Measurements from ENCODE around the gene CARMIL3.

Gene CARMIL3

GRCh38 chr14:24087004-24087403, 35.2 kb downstream of the CARMIL3 start:
- H3K27ac ChIP-seq: no peak overlapping the region
- no peak for TF ChIP-seq ZFX (IDR thresholded peaks at IDR 0.05; ENCODE audit: borderline replicate concordance)
- no peak for TF ChIP-seq CTCF (IDR thresholded peaks at IDR 0.05)

- TF ChIP-seq CTCF (IDR thresholded peaks at IDR 0.05): no peak
- TF ChIP-seq ZFX (IDR thresholded peaks at IDR 0.05; ENCODE audit: borderline replicate concordance): no peak
- H3K27ac ChIP-seq: no peak overlapping the region
These were observed 36.3 kb downstream of the CARMIL3 start for GRCh38 chr14:24088095-24088494.

GRCh38 chr14:24089890-24090289, 38.1 kb downstream of the CARMIL3 start:
- no peak overlapping the region for H3K27ac ChIP-seq
- TF ChIP-seq CTCF (IDR thresholded peaks at IDR 0.05) (no peak), ZFX (IDR thresholded peaks at IDR 0.05; ENCODE audit: borderline replicate concordance) (no peak)

GRCh38 chr14:24092110-24092504, 40.3 kb downstream of the CARMIL3 start:
- peak overlapping the region; percentile 85; the same call in 1 of the 2 replicates for H3K27ac ChIP-seq
- no peak for TF ChIP-seq ZFX (IDR thresholded peaks at IDR 0.05; ENCODE audit: borderline replicate concordance)

GRCh38 chr14:24092505-24093206, 40.8 kb downstream of the CARMIL3 start:
- H3K27ac ChIP-seq: peak overlapping the region; percentile 85
- no peak for TF ChIP-seq ZFX (IDR thresholded peaks at IDR 0.05; ENCODE audit: borderline replicate concordance)
- no peak for TF ChIP-seq CTCF (IDR thresholded peaks at IDR 0.05)

- TF ChIP-seq ZFX (IDR thresholded peaks at IDR 0.05; ENCODE audit: borderline replicate concordance): no peak
- TF ChIP-seq CTCF (IDR thresholded peaks at IDR 0.05): no peak
- peak overlapping the region; percentile 85 for H3K27ac ChIP-seq
These were observed 41.5 kb downstream of the CARMIL3 start for GRCh38 chr14:24093207-24093900.

GRCh38 chr14:24093901-24094840, 42.4 kb downstream of the CARMIL3 start, which contains the start of gene PCK2:
PCK2 (plus strand) TSS chr14:24094311; CDS start chr14:24094406, 95 bp downstream.
- H3K27ac ChIP-seq: peak within 1 kb of the TSS; percentile 85
- TF ChIP-seq ZFX (IDR thresholded peaks at IDR 0.05; ENCODE audit: borderline replicate concordance) (no peak), CTCF (IDR thresholded peaks at IDR 0.05) (peak; percentile 16; the same call in 1 of the 2 replicates)
